ENCODE measurements around the gene OR10AD1. TPM values are rescaled to one million over a fixed set of nuclear protein-coding genes. Genes with fewer than 3 reads are reported as not detected.

The OR10AD1 gene
- not detected for total RNA-seq
- 0.29 TPM for polyA plus RNA-seq (2013, experiment 1 of 2)
- 0.57 TPM for polyA plus RNA-seq (2013, experiment 2 of 2)
- total RNA-seq = 0 to 0.19 (median 0) reads per million in 172 experiments

DNA sequence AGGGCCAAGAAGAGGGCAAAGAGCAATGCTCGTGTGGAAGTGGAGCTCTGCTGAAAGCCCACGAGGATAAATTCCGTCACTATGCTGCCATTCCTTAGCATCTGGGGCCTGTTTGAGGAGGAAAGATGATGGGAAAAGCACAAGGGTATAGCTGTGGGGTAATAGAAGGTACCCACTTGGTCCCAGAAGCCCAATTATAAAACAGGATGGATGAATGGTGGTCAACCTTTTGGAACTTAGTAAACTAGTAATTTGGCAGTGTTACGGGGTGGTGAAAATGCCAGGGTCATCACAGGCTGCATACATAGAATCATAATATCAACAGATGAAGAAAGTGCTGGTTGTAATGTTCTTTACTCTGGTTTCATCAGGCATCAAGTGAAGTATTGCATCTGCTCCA lies at the start of gene OR10AD1:
Gene OR10AD1 (minus strand): TSS at position 101 of the 400 bp plus-strand sequence. CDS start 0 bp downstream, at position 101.
- CTCF ChIA-PET = no interaction called here
- H3K9me3 ChIP-seq (ENCODE audit: control insufficient read depth in 1 of 2, insufficient read depth in 1 of 2, low read length in 2 of 2) = peaks cover 23 to 48% of the 10 kb centered on the region in 2 experiments
- H3K4me1 ChIP-seq (ENCODE audit: insufficient read depth, low read length) = peaks cover 34% of the 10 kb centered on the region
- Mint-ChIP-seq H3K4me3 (peak within 1 kb of the TSS; percentile 22), H3K27ac (peak within 1 kb of the TSS; percentile 54), H3K4me1 (ENCODE audit: low read depth) (peaks cover 53% of the 10 kb centered on the region), H3K36me3 (ENCODE audit: low read depth) (peaks cover 93% of the 10 kb centered on the region), H3K9me3 (peaks cover 21% of the 10 kb centered on the region), H3K27me3 (no peaks in the 10 kb centered on the region)
- no peak for DNase-seq
- no peak within 1 kb of the TSS for H3K4me3 ChIP-seq (ENCODE audit: low read length)
- no peak for ATAC-seq (ENCODE audit: poor library complexity)
- peaks cover 7% of the 10 kb centered on the region for H3K36me3 ChIP-seq (ENCODE audit: insufficient read depth, low read length)
- POLR2A ChIA-PET = no interaction called here
- TF ChIP-seq CTCF (IDR thresholded peaks at IDR 0.05) = no peak
- intact Hi-C loops (cut with DNase I, micrococcal nuclease) = loop anchor here in 1 of 2 experiments (5.0 kb wide), 1 partner anchor 144 kb away; no protein-coding TSS in a partner anchor
- no peak within 1 kb of the TSS for H3K27ac ChIP-seq (ENCODE audit: low read depth in 1 of 2, low read length in 2 of 2)
- H3K27me3 ChIP-seq (ENCODE audit: control insufficient read depth in 1 of 2, insufficient read depth in 2 of 2, low read length in 2 of 2) = no peaks in the 10 kb centered on the region

DNA sequence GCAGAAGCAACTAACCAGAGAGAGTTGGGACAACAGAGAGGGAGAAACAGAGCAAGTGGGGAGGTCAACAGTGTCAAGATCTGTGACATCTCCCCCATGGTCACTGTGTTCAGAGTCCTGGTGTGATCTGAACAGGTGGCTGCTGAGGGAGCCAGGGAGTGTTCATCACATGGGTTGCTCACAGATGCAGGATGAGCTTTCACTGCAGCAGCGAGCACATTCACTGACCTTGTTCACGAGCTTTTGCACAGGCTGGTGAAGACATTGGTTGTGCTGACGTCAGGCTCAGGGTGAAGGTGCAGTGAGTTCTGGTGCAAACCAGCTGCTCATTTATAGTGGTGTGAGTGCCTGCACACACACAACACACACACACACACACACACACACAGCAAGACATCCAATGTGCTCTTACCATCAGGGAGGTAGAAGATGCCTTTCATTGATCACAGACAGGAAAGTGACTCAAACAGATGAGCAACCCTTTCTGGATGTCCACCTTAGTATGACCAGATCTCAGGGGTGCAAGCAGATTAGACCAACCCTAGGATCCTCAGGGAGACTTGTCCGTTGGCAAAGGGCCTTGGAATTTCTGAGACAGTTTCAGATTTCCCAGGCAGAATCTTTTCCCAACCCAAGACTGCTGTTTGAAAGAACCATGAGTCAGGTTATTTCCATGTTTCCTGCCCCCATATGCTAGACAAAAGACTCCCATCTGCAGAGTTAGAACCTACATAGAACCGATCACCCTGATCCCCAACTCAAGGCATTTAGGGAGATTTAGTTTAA lies 44.3 kb upstream of the OR10AD1 start:
- TF ChIP-seq CTCF (IDR thresholded peaks at IDR 0.05) = no peak
- POLR2A ChIA-PET = no interaction called here
- DNase-seq (no peak), ATAC-seq (ENCODE audit: poor library complexity) (no peak)
- Mint-ChIP-seq H3K27me3 (peaks cover 29% of the 10 kb centered on the region), H3K4me1 (ENCODE audit: low read depth) (no peaks in the 10 kb centered on the region), H3K36me3 (ENCODE audit: low read depth) (no peaks in the 10 kb centered on the region), H3K9me3 (peaks cover 1% of the 10 kb centered on the region), H3K4me3 (no peak overlapping the region), H3K27ac (no peak overlapping the region)
- H3K36me3 ChIP-seq (ENCODE audit: insufficient read depth, low read length) = no peaks in the 10 kb centered on the region
- intact Hi-C loops (cut with DNase I, micrococcal nuclease) = no loop called here
- H3K27me3 ChIP-seq (ENCODE audit: control insufficient read depth in 1 of 2, insufficient read depth in 2 of 2, low read length in 2 of 2) = peaks cover 0 to 5% of the 10 kb centered on the region in 2 experiments
- CTCF ChIA-PET = no interaction called here
- H3K4me1 ChIP-seq (ENCODE audit: insufficient read depth, low read length) = no peaks in the 10 kb centered on the region
- peaks cover 3% of the 10 kb centered on the region in 2 experiments for H3K9me3 ChIP-seq (ENCODE audit: control insufficient read depth in 1 of 2, insufficient read depth in 1 of 2, low read length in 2 of 2)
- H3K27ac ChIP-seq (ENCODE audit: low read depth in 1 of 2, low read length in 2 of 2) = no peak overlapping the region
- H3K4me3 ChIP-seq (ENCODE audit: low read length) = no peak overlapping the region

DNA sequence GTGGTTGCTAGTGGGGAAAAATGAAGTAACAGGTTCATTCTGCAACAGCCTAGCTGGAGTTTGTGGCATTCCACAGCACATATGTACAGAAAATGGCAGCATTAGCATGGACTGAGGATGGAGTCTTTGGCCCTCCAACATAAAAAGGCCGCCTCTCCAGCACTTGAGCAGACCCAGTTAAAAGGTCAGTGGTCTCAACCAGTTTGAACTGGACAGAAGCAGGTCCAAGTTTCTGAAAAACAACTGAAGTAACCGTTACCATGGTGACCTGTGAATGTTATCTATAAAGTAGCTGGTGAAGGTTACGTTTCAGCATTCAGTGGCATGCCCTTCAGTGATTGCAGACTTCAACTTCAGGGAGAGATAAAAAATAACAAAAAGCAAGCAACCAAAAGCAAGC lies 34.1 kb upstream of the OR10AD1 start:
- Histone ChIP-seq H3K4me3 (ENCODE audit: low read length) (no peak overlapping the region), H3K27me3 (ENCODE audit: control insufficient read depth in 1 of 2, insufficient read depth in 2 of 2, low read length in 2 of 2) (no peaks in the 10 kb centered on the region), H3K36me3 (ENCODE audit: insufficient read depth, low read length) (no peaks in the 10 kb centered on the region), H3K4me1 (ENCODE audit: insufficient read depth, low read length) (no peaks in the 10 kb centered on the region), H3K9me3 (ENCODE audit: control insufficient read depth in 1 of 2, insufficient read depth in 1 of 2, low read length in 2 of 2) (peaks cover 0 to 4% of the 10 kb centered on the region in 2 experiments), H3K27ac (ENCODE audit: low read depth in 1 of 2, low read length in 2 of 2) (no peak overlapping the region)
- no peak for TF ChIP-seq CTCF (IDR thresholded peaks at IDR 0.05)
- Mint-ChIP-seq H3K27ac (no peak overlapping the region), H3K36me3 (ENCODE audit: low read depth) (no peaks in the 10 kb centered on the region), H3K4me1 (ENCODE audit: low read depth) (no peaks in the 10 kb centered on the region), H3K27me3 (peaks cover 8% of the 10 kb centered on the region), H3K9me3 (peaks cover 2% of the 10 kb centered on the region), H3K4me3 (no peak overlapping the region)
- POLR2A ChIA-PET = no interaction called here
- intact Hi-C loops (cut with DNase I, micrococcal nuclease) = no loop called here
- DNase-seq (no peak), ATAC-seq (ENCODE audit: poor library complexity) (no peak)
- CTCF ChIA-PET = no interaction called here

Data from CD4-positive, alpha-beta T cell (primary cell).